NCI-H524 treated with DMSO at 0.1 percent for 48 hours (cell line): Measurements from ENCODE around the gene THPO.
"Not testable (repeated sequence)": the region's sequence is repeated elsewhere in the genome, so short reads cannot be mapped to it uniquely, and the experiment has no call there.

Experiments used
- DNase-seq: peaks from one replicate; lab custom pipeline; 2025; lab: John Stamatoyannopoulos, UW

The THPO gene

GRCh38 chr3:184349563-184350470 lies 28.2 kb downstream of the THPO start:
- DNase-seq = no peak

GRCh38 chr3:184348057-184348382 lies 30.0 kb downstream of the THPO start:
- DNase-seq = no peak

- no peak for DNase-seq
These were observed 30.5 kb downstream of the THPO start for GRCh38 chr3:184347321-184348056.

- DNase-seq = no peak
These were observed 31.4 kb downstream of the THPO start for GRCh38 chr3:184346480-184347190.

GRCh38 chr3:184345317-184346144 lies 32.5 kb downstream of the THPO start:
- DNase-seq = no peak

- no peak for DNase-seq
These were observed 33.3 kb downstream of the THPO start for GRCh38 chr3:184344579-184345316.

GRCh38 chr3:184343200-184343876 lies 34.7 kb downstream of the THPO start:
- DNase-seq = no peak

- DNase-seq = no peak
These were observed 36.1 kb downstream of the THPO start for GRCh38 chr3:184341925-184342324.

- DNase-seq = not testable (repeated sequence)
These were observed 38.4 kb downstream of the THPO start for GRCh38 chr3:184339451-184340135.

- DNase-seq = no peak
These were observed 39.0 kb downstream of the THPO start for GRCh38 chr3:184339001-184339400.

- peak; percentile 42 for DNase-seq
These were observed 39.5 kb downstream of the THPO start for GRCh38 chr3:184338511-184338945.

GRCh38 chr3:184337981-184338380 lies 40.0 kb downstream of the THPO start:
- DNase-seq = no peak

- no peak for DNase-seq
These were observed 40.6 kb downstream of the THPO start, which contains the start of gene FAM131A for GRCh38 chr3:184337399-184337714. TSS of gene FAM131A (plus strand) at chr3:184337600. CDS start at chr3:184337631, 31 bp downstream.

- DNase-seq = no peak
These were observed 41.2 kb downstream of the THPO start for GRCh38 chr3:184336547-184337398.

- DNase-seq = peak; percentile 22
These were observed 42.1 kb downstream of the THPO start for GRCh38 chr3:184335661-184336546.

- DNase-seq = no peak
These were observed 42.7 kb downstream of the THPO start for GRCh38 chr3:184335291-184335660.

GRCh38 chr3:184334470-184335158 lies 43.4 kb downstream of the THPO start:
- DNase-seq = no peak
